ENCODE measurements around the gene GRP.

Gene GRP

GRCh38 chr18:59189746-59190145 is 30.2 kb upstream of the GRP start:
- no peaks in the 10 kb centered on the region for H3K4me1 ChIP-seq
- H3K27me3 ChIP-seq: no peaks in the 10 kb centered on the region
- no peak overlapping the region for H3K4me3 ChIP-seq (ENCODE audit: low read depth, low read length)
- H3K36me3 ChIP-seq: no peaks in the 10 kb centered on the region
- TF ChIP-seq CTCF (IDR thresholded peaks at IDR 0.05; ENCODE audit: low read depth, low read length): no peak
- H3K9me3 ChIP-seq: no peaks in the 10 kb centered on the region
- DNase-seq: no peak

GRCh38 chr18:59196161-59196725 is 23.7 kb upstream of the GRP start:
- H3K36me3 ChIP-seq: no peaks in the 10 kb centered on the region
- H3K4me3 ChIP-seq (ENCODE audit: low read depth, low read length): no peak overlapping the region
- H3K4me1 ChIP-seq: no peaks in the 10 kb centered on the region
- H3K9me3 ChIP-seq: no peaks in the 10 kb centered on the region
- DNase-seq: no peak
- H3K27me3 ChIP-seq: no peaks in the 10 kb centered on the region
- no peak for TF ChIP-seq CTCF (IDR thresholded peaks at IDR 0.05; ENCODE audit: low read depth, low read length)

- Histone ChIP-seq H3K4me1 (no peaks in the 10 kb centered on the region), H3K36me3 (no peaks in the 10 kb centered on the region), H3K9me3 (no peaks in the 10 kb centered on the region), H3K4me3 (ENCODE audit: low read depth, low read length) (no peak overlapping the region), H3K27me3 (no peaks in the 10 kb centered on the region)
- no peak for TF ChIP-seq CTCF (IDR thresholded peaks at IDR 0.05; ENCODE audit: low read depth, low read length)
- no peak for DNase-seq
Observed at GRCh38 chr18:59197636-59198035, 22.3 kb upstream of the GRP start.

- no peak for TF ChIP-seq CTCF (IDR thresholded peaks at IDR 0.05; ENCODE audit: low read depth, low read length)
- DNase-seq: no peak
- no peaks in the 10 kb centered on the region for H3K27me3 ChIP-seq
- no peaks in the 10 kb centered on the region for H3K36me3 ChIP-seq
- no peak overlapping the region for H3K4me3 ChIP-seq (ENCODE audit: low read depth, low read length)
- H3K9me3 ChIP-seq: no peaks in the 10 kb centered on the region
- H3K4me1 ChIP-seq: no peaks in the 10 kb centered on the region
Observed at GRCh38 chr18:59198215-59198614, 21.7 kb upstream of the GRP start.

GRCh38 chr18:59200787-59201186 is 19.2 kb upstream of the GRP start:
- no peaks in the 10 kb centered on the region for H3K4me1 ChIP-seq
- H3K27me3 ChIP-seq: no peaks in the 10 kb centered on the region
- no peaks in the 10 kb centered on the region for H3K36me3 ChIP-seq
- H3K4me3 ChIP-seq (ENCODE audit: low read depth, low read length): no peak overlapping the region
- H3K9me3 ChIP-seq: no peaks in the 10 kb centered on the region
- no peak for TF ChIP-seq CTCF (IDR thresholded peaks at IDR 0.05; ENCODE audit: low read depth, low read length)
- DNase-seq: no peak

GRCh38 chr18:59202258-59202820 is 17.6 kb upstream of the GRP start:
- DNase-seq: no peak

More at GRCh38 chr18:59202258-59202820, 17.6 kb upstream of the GRP start:
- no peaks in the 10 kb centered on the region for H3K27me3 ChIP-seq
- no peaks in the 10 kb centered on the region for H3K4me1 ChIP-seq
- TF ChIP-seq CTCF (IDR thresholded peaks at IDR 0.05; ENCODE audit: low read depth, low read length): no peak
- H3K9me3 ChIP-seq: no peaks in the 10 kb centered on the region
- no peaks in the 10 kb centered on the region for H3K36me3 ChIP-seq
- no peak overlapping the region for H3K4me3 ChIP-seq (ENCODE audit: low read depth, low read length)

All from BE2C (cell line).